HG03460 (cell line): ENCODE data around the gene TXNDC11.
A peak's percentile ranks its signal among the peaks of the same experiment; 100 is the strongest.

ENCODE experiments used
- ATAC-seq: cut with Tn5 transposase; IDR thresholded peaks from one replicate; pipeline ENCODE4 v1.9.1; 2021; ENCODE audit not compliant: unreplicated experiment

Gene TXNDC11

GRCh38 chr16:11752856-11753255 lies 10.2 kb upstream of the TXNDC11 start:
- no peak for ATAC-seq

- no peak for ATAC-seq
Observed at GRCh38 chr16:11750056-11750455, 7.4 kb upstream of the TXNDC11 start.

- ATAC-seq = no peak
Observed at GRCh38 chr16:11748404-11749254, 6.0 kb upstream of the TXNDC11 start.

- no peak for ATAC-seq
Observed at GRCh38 chr16:11747949-11748403, 5.3 kb upstream of the TXNDC11 start.

GRCh38 chr16:11744075-11744470 lies 1.4 kb upstream of the TXNDC11 start:
- no peak for ATAC-seq

GRCh38 chr16:11743308-11744074 lies 834 bp upstream of the TXNDC11 start:
- ATAC-seq = no peak

- peak; percentile 18 for ATAC-seq
Observed at GRCh38 chr16:11742093-11742535, 543 bp downstream of the TXNDC11 start.

GRCh38 chr16:11740567-11740966 lies 2.1 kb downstream of the TXNDC11 start:
- ATAC-seq = no peak

- ATAC-seq = no peak
Observed at GRCh38 chr16:11738742-11739544, 3.7 kb downstream of the TXNDC11 start.

GRCh38 chr16:11737713-11738112 lies 4.9 kb downstream of the TXNDC11 start:
- ATAC-seq = no peak

- no peak for ATAC-seq
Observed at GRCh38 chr16:11736903-11737302, 5.8 kb downstream of the TXNDC11 start.

- ATAC-seq = no peak
Observed at GRCh38 chr16:11735787-11736186, 6.9 kb downstream of the TXNDC11 start.

GRCh38 chr16:11734653-11735043 lies 8.0 kb downstream of the TXNDC11 start:
- ATAC-seq = no peak

GRCh38 chr16:11734025-11734652 lies 8.5 kb downstream of the TXNDC11 start:
- no peak for ATAC-seq

- no peak for ATAC-seq
Observed at GRCh38 chr16:11731222-11731621, 11.4 kb downstream of the TXNDC11 start.

- no peak for ATAC-seq
Observed at GRCh38 chr16:11729787-11730186, 12.9 kb downstream of the TXNDC11 start.

- no peak for ATAC-seq
Observed at GRCh38 chr16:11727796-11728543, 14.7 kb downstream of the TXNDC11 start.

- ATAC-seq = no peak
Observed at GRCh38 chr16:11726008-11726407, 16.6 kb downstream of the TXNDC11 start.

GRCh38 chr16:11725457-11725856 lies 17.2 kb downstream of the TXNDC11 start:
- ATAC-seq = no peak

GRCh38 chr16:11722468-11722808 lies 20.2 kb downstream of the TXNDC11 start:
- no peak for ATAC-seq
